SK-N-SH (cell line): ENCODE results near the gene CD72. TPM values are rescaled to one million over a fixed set of nuclear protein-coding genes. Genes with fewer than 3 reads are reported as not detected.
A peak's percentile ranks its signal among the peaks of the same experiment; 100 is the strongest.
"Not testable (repeated sequence)": the region's sequence is repeated elsewhere in the genome, so short reads cannot be mapped to it uniquely, and the experiment has no call there.

ENCODE experiments used
- CTCF ChIA-PET: fragments of 300-600, 350-600 bp; formaldehyde crosslinking; extraction: SDS; loops from one replicate; lab custom pipeline; 2021; lab: Yijun Ruan, JAX
- POLR2A ChIA-PET: fragments of 350-600 bp; sonication (Branson Sonifier 250); formaldehyde crosslinking; extraction: SDS; loops from one replicate; lab custom pipeline; 2020; ENCODE audit warnings: antibody characterized with exemption, inconsistent platforms; lab: Yijun Ruan, JAX
- DNase-seq: peaks from one replicate; pipeline ENCODE4 v3.0.0; 2012
- H2AFZ ChIP-seq: fragments of 200-600 bp; sonication (generic); 2 replicates; pipeline ENCODE4 v1.8.1; 2016; ENCODE audit warnings: antibody characterized with exemption, mild to moderate bottlenecking, low read depth
- H3F3A ChIP-seq: fragments of 200-600 bp; sonication (generic); replicated peaks from 2 replicates; pipeline ENCODE3; 2016; ENCODE audit warnings: antibody characterized with exemption, mild to moderate bottlenecking; ENCODE audit not compliant: insufficient read depth
- H3K27ac ChIP-seq, 2 experiments: fragments of 200-500 bp in 1 of 2; fragments of 200-600 bp in 1 of 2; sonication (Bioruptor generic) in 1 of 2; sonication (generic), shearing (Covaris generic) in 1 of 2; 2 replicates each; pipeline versions ENCODE4 v1.5.1 to v1.6.1; 2014 to 2016; ENCODE audit warnings: low read depth in 2 of 2, inconsistent platforms in 1 of 2, low read length in 1 of 2, mild to moderate bottlenecking in 1 of 2, mixed read lengths in 1 of 2
- H3K27me3 ChIP-seq: fragments of 200-600 bp; sonication (generic), shearing (Covaris generic); 2 replicates; pipeline ENCODE4 v1.6.1; 2016; ENCODE audit warnings: mixed run types; ENCODE audit not compliant: insufficient read depth
- H3K36me3 ChIP-seq, 2 experiments: fragments of 200-500 bp in 1 of 2; fragments of 200-600 bp in 1 of 2; sonication (Bioruptor generic) in 1 of 2; sonication (generic) in 1 of 2; replicated peaks in 1 of 2; 2 replicates each; pipeline versions ENCODE3 to v1.5.1; 2014 to 2016; ENCODE audit warnings: low read length in 1 of 2, mild to moderate bottlenecking in 1 of 2; ENCODE audit not compliant: insufficient read depth in 2 of 2, control insufficient read depth in 1 of 2
- H3K4me1 ChIP-seq, 2 experiments: fragments of 200-500 bp in 1 of 2; fragments of 200-600 bp in 1 of 2; sonication (Bioruptor generic) in 1 of 2; sonication (generic), shearing (Covaris generic) in 1 of 2; 2 replicates each; pipeline versions ENCODE4 v1.5.1 to v1.6.1; 2014 to 2016; ENCODE audit warnings: low read depth in 1 of 2, low read length in 1 of 2, mixed run types in 1 of 2; ENCODE audit not compliant: insufficient read depth in 2 of 2, control insufficient read depth in 1 of 2
- H3K4me2 ChIP-seq: fragments of 200-600 bp; sonication (generic), shearing (Covaris generic); 2 replicates; pipeline ENCODE4 v1.6.1; 2017; ENCODE audit warnings: mixed run types
- H3K4me3 ChIP-seq, 2 experiments: fragments of 200-500 bp in 1 of 2; fragments of 200-600 bp in 1 of 2; sonication (Bioruptor generic) in 1 of 2; sonication (generic), shearing (Covaris generic) in 1 of 2; 2 replicates each; pipeline versions ENCODE4 v1.5.1 to v1.8.1; 2014 to 2016; ENCODE audit warnings: low read depth in 2 of 2, inconsistent platforms in 1 of 2, low read length in 1 of 2, mild to moderate bottlenecking in 1 of 2, mixed read lengths in 1 of 2, moderate library complexity in 1 of 2
- H3K79me2 ChIP-seq: fragments of 200-600 bp; sonication (generic); 2 replicates; pipeline ENCODE4 v1.8.1; 2017; ENCODE audit warnings: mild to moderate bottlenecking; ENCODE audit not compliant: insufficient read depth
- H3K9ac ChIP-seq: fragments of 200-600 bp; sonication (generic); 2 replicates; pipeline ENCODE4 v1.6.1; 2017; ENCODE audit warnings: mixed run types
- H3K9me2 ChIP-seq: fragments of 200-600 bp; sonication (generic); 2 replicates; pipeline ENCODE4 v1.6.1; 2017; ENCODE audit warnings: mixed run types
- H3K9me3 ChIP-seq: fragments of 200-600 bp; sonication (generic); 2 replicates; pipeline ENCODE4 v1.6.1; 2017; ENCODE audit warnings: mixed run types, mild to moderate bottlenecking, moderate library complexity
- H4K20me1 ChIP-seq: fragments of 200-600 bp; sonication (generic); 2 replicates; pipeline ENCODE4 v1.6.1; 2017; ENCODE audit warnings: mild to moderate bottlenecking, mixed run types; ENCODE audit not compliant: insufficient read depth
- CTCF ChIP-seq: fragments of 200-600 bp; sonication (generic); IDR thresholded peaks from 2 replicates; pipeline ENCODE4 v1.6.1; 2017; ENCODE audit warnings: antibody characterized with exemption, mild to moderate bottlenecking, moderate library complexity
- EP300 ChIP-seq, 2 experiments: IDR thresholded peaks; 2 replicates each; pipeline versions ENCODE4 v1.4.0 to v1.6.1; 2012; ENCODE audit warnings: borderline replicate concordance in 1 of 2, low read depth in 1 of 2, low read length in 1 of 2
- GABPA ChIP-seq: IDR thresholded peaks from 2 replicates; pipeline ENCODE4 v1.4.0; 2012; ENCODE audit warnings: low read depth, mild to moderate bottlenecking
- GATA2 ChIP-seq: sonication (generic); formaldehyde crosslinking; IDR thresholded peaks from 2 replicates; pipeline ENCODE4 v1.5.0; 2020; ENCODE audit warnings: mild to moderate bottlenecking, missing genetic modification reagents
- MAX ChIP-seq: IDR thresholded peaks from 2 replicates; pipeline ENCODE4 v1.4.0; 2012; ENCODE audit warnings: low read depth
- NFIC ChIP-seq: IDR thresholded peaks from 2 replicates; pipeline ENCODE4 v1.4.0; 2012; ENCODE audit warnings: borderline replicate concordance
- POLR2AphosphoS5 ChIP-seq: IDR thresholded peaks from 2 replicates; pipeline ENCODE4 v1.6.1; 2012; ENCODE audit warnings: low read depth, low read length
- SIN3A ChIP-seq: IDR thresholded peaks from 2 replicates; pipeline ENCODE4 v1.6.1; 2012; ENCODE audit warnings: low read depth, mild to moderate bottlenecking, low read length, moderate library complexity, borderline replicate concordance
- SMC3 ChIP-seq: IDR thresholded peaks from 2 replicates; pipeline ENCODE4 v1.6.1; 2012; ENCODE audit warnings: low read depth, low read length, improper control_type of control experiment
- TAF1 ChIP-seq: IDR thresholded peaks from 2 replicates; pipeline ENCODE4 v1.6.1; 2012; ENCODE audit warnings: low read depth, mild to moderate bottlenecking, low read length, moderate library complexity, borderline replicate concordance
- USF1 ChIP-seq: IDR thresholded peaks from 2 replicates; pipeline ENCODE4 v1.4.0; 2012; ENCODE audit warnings: low read depth, borderline replicate concordance
- WGBS: methylation state at CpG from one replicate; pipeline ENCODE4 v1.1.6; 2017; ENCODE audit warnings: low lambda C conversion rate; 5-methylcytosine and 5-hydroxymethylcytosine counted together
- polyA plus RNA-seq, 3 experiments: library from polyadenylated mRNA; depleted of rRNA; stranded (reverse); fragments of >200 nt; gene quantifications; 2 replicates each; pipeline ENCODE4 v1.2.3, GENCODE V29; 2012

CD72 gene
- polyA plus RNA-seq, 1 of the 3 experiments (the other 2 are of a cell fraction), result 2.7 TPM

- TF ChIP-seq CTCF (peak; percentile 74), SIN3A (no peak), TAF1 (peak; percentile 67), SMC3 (peak; percentile 50), EP300 (IDR thresholded peaks at IDR 0.05; ENCODE audit: borderline replicate concordance in 1 of 2, low read depth in 1 of 2, low read length in 1 of 2) (no peak), POLR2AphosphoS5 (peak; percentile 79; the same call in 1 of the 2 replicates), USF1 (no peak), MAX (no peak), NFIC (no peak), GATA2 (CRISPR knock-in tag) (no peak)
These were observed 28.5 kb upstream of the CD72 start (continued) for GRCh38 chr9:35646533-35647265.

DNA sequence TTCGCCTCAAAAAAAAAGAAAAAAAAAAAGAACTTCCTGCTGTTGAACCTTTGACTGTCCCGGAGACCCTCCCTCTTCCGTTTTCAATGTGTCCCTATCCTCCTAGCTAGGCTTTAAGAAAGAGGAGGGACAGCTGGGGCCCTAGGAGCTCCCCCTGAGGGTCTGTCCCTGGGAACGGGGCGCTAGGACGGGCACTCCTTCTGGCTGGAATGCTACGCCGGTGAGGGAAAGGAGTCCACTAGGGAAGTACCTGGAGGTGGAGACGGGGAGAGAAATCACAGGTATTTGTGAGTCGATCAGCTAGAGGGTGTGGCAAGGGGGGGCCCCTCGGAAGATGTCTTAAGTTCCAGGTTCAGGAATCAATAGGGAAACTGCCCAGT lies 27.9 kb upstream of the CD72 start:
- H4K20me1 ChIP-seq, result no peaks in the 10 kb centered on the region
- H3K9ac ChIP-seq, result peak overlapping the region; percentile 63
- H3K79me2 ChIP-seq, result no peaks in the 10 kb centered on the region
- peaks cover 6 to 7% of the 10 kb centered on the region in 2 experiments; a peak in 2 of 4 replicates for H3K4me1 ChIP-seq
- H3K9me3 ChIP-seq, result no peaks in the 10 kb centered on the region
- ChIA-PET CTCF (interaction anchor here (0.7 to 5.7 kb wide), 25 partner anchors 11 to 522 kb away, joined by 3 to 86 read pairs (median 4); partner anchors contain the start of genes CCDC107, CD72, CREB3 and GBA2), POLR2A (interaction anchor here (0.9 to 2.6 kb wide), 2 partner anchors 12 to 567 kb away, joined by 3 to 20 read pairs; partner anchors contain the start of genes CCDC107, FANCG and RMRP)
- no peak for DNase-seq
- peak overlapping the region; percentile 96 for H3K4me2 ChIP-seq
- no peaks in the 10 kb centered on the region for H3K36me3 ChIP-seq
- peak overlapping the region; percentile 61 to 67 for H3K4me3 ChIP-seq
- H3F3A ChIP-seq, result peaks cover 6% of the 10 kb centered on the region
- no peak for TF ChIP-seq GABPA
- TF ChIP-seq, all 33 proteins: peak for 0
- peak overlapping the region in 1 of 2 experiments; percentile 76; a peak in 1 of 4 replicates for H3K27ac ChIP-seq
- H2AFZ ChIP-seq, result peak overlapping the region; percentile 97
- no peaks in the 10 kb centered on the region for H3K9me2 ChIP-seq
- no peaks in the 10 kb centered on the region for H3K27me3 ChIP-seq
- WGBS, result 35% methylated on average over 9 of the region's 11 CpGs

DNA sequence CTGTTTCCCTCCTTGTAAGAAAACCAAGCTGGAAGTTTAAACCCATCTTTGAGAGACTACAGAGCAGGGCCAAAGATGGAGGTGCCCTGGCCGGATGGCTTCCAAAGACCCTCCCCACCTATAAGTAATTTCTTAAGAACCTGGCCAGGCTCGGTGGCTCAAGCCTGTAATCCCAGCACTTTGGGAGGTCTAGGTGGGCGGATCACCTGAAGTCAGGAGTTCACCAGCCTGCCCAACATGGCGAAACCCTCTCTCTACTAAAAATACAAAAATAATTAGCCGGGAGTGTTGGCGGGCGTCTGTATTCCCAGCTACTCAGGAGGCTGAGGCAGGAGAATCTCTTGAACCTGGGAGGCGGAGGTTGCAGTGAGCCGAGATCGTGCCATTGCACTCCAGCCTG lies 27.5 kb upstream of the CD72 start:
- not testable (repeated sequence) for H4K20me1 ChIP-seq, H3K9ac ChIP-seq, H3K9me3 ChIP-seq, H3K27ac ChIP-seq, H3K27me3 ChIP-seq, H3K36me3 ChIP-seq, H3K79me2 ChIP-seq, DNase-seq, H3F3A ChIP-seq, H3K4me1 ChIP-seq, H3K9me2 ChIP-seq
- 96% methylated on average over 10 of the region's 10 CpGs for WGBS
- Histone ChIP-seq H3K4me2 (peak overlapping the region; percentile 96; the same call in 1 of the 2 replicates), H2AFZ (peak overlapping the region; percentile 97; the same call in 1 of the 2 replicates), H3K4me3 (peak overlapping the region in 1 of 2 experiments; percentile 67; a peak in 2 of 4 replicates)
- ChIA-PET CTCF (interaction anchor here (0.8 to 5.7 kb wide), 20 partner anchors 10 to 521 kb away, joined by 3 to 86 read pairs (median 4); partner anchors contain the start of genes CCDC107, CD72, CREB3 and GBA2), POLR2A (interaction anchor here (2.6 kb wide), 1 partner anchor 12 kb away, joined by 20 read pairs; the partner anchor contains the start of genes CCDC107 and RMRP)
